ENCODE results near the gene ADAMTS2.

DNA sequence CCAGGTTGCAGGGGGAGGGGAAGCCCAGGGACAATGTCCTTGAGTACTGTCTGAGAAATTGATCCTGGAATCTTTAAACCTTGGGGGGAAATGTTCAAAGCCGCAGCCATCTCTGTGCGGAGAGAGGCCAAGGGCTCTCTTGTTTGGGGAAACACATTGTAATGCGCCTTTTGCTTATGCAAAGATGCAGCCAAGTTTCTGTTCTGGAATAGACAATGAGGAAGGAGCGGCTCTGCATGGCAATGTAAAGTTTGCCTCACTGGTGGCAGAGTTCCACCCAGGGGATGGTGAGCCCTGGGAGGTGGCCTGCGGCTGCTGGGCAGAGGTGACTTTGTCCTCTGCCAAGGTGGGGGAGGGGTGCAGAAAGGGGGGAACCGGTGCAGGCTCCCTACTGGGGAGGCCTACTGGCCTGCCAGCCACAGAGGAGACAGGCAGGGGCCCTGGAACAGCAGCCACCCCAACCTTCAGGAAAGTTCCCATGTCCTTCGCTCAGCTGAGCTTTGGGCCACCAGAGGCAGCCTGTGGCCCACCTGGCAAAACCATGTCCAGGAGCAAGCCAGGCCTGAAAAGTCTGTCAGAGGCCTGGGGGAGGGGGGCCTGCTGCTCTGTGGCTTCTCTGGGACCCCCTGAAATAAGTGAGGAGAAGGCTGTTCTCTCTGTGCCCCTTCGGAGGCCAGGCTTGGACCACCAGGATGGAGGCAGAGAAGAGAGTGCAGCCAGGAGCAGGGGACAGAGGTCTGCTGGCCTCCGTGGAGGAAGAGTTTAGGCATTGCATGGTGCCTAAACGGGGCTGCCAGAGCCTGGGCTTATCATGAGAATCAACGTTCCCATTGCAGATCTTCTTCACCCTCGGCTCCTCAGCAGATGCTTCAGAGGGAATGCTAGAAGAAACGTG, 157.3 kb downstream of the ADAMTS2 start:
- TF ChIP-seq, protein P1, sequence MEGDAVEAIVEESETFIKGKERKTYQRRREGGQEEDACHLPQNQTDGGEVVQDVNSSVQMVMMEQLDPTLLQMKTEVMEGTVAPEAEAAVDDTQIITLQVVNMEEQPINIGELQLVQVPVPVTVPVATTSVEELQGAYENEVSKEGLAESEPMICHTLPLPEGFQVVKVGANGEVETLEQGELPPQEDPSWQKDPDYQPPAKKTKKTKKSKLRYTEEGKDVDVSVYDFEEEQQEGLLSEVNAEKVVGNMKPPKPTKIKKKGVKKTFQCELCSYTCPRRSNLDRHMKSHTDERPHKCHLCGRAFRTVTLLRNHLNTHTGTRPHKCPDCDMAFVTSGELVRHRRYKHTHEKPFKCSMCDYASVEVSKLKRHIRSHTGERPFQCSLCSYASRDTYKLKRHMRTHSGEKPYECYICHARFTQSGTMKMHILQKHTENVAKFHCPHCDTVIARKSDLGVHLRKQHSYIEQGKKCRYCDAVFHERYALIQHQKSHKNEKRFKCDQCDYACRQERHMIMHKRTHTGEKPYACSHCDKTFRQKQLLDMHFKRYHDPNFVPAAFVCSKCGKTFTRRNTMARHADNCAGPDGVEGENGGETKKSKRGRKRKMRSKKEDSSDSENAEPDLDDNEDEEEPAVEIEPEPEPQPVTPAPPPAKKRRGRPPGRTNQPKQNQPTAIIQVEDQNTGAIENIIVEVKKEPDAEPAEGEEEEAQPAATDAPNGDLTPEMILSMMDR (IDR thresholded peaks at IDR 0.05; ENCODE audit: low read length), result no peak
- TF ChIP-seq EZH2 (IDR thresholded peaks at IDR 0.05; ENCODE audit: borderline replicate concordance, low read length), result no peak

Data from OCI-LY1 (cell line).